Stimulated activated CD4-positive, alpha-beta T cell treated with anti-CD3 and anti-CD28 coated beads, Interleukin-1b, Interleukin-23, amount 100 ng/mL, for 24 hours (primary cell): ENCODE results near the gene SLC6A16.

Experiments used
- DNase-seq, 4 experiments: peaks; one replicate each; pipeline ENCODE4 v3.0.0-alpha.2; 2020; ENCODE audit warnings: low read depth in 4 of 4, low spot score in 1 of 4

The SLC6A16 gene

DNA sequence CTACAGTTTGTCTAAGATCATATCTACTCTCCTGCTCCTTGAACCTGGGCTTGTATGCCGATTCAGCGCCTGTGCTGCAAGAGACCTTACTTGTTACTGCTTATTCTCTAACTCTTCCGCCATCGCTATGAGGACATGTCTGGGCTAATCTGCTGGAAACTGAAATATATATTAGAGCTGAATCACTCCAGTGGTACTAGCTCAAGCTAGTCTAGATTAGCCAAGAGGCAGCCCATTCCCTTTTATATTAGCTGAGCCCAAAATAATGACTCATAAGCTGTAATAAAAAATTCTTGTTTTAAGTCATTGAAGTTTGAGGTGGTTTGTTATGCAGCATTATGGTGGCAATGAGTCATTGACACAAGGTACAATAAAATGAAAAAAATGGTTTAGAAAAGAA, 52.8 kb downstream of the SLC6A16 start:
- DNase-seq, result no peak

DNA sequence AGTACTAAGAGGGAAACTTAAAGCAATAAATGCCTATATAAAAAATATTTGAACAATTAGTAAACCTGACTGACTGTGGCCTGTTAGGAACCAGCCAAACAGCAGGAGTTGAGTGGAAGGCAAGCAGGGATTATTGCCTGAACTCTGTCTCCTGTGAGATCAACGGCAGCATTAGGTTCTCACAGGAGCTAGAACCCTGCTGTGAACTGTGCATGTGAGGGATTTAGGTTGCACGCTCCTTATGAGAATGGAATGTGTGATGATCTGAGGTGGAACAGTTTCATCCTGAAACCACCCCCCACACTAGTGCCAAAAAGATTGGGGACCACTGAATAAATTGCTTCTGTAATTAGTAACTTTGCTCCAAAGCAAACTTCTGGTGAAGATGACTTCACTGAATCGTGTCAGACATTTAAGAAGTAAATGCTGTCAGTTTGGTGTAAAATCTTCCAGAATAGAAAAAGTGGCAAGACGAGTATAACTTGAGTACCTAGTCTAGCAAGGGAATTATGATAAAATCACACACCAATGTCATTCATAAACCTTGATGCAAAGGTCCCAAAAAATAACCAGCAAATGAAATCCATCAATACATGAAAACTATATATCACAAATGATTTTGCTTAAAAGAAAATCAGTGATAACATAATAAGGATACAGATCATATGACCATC, 53.8 kb downstream of the SLC6A16 start:
- DNase-seq, result no peak

DNA sequence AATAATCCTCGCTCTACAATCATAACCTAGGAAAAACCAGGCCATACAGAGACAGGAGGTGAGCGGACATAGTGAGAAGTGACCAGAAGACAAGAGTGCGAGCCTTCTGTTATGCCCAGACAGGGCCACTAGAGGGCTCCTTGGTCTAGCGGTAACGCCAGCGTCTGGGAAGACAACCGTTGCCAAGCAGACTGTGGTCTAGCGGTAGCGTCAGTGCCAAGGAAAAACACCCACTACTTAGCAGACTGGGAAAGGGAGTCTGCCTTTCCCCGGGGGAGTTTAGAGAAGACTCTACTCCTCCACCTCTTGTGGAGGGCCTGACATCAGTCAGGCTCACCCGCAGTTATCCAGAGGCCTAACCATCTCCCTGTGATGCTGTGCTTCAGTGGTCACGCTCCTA, 58.6 kb downstream of the SLC6A16 start:
- DNase-seq, result peak in 3 of 4 experiments; percentile 1 to 42 (median 25)

DNA sequence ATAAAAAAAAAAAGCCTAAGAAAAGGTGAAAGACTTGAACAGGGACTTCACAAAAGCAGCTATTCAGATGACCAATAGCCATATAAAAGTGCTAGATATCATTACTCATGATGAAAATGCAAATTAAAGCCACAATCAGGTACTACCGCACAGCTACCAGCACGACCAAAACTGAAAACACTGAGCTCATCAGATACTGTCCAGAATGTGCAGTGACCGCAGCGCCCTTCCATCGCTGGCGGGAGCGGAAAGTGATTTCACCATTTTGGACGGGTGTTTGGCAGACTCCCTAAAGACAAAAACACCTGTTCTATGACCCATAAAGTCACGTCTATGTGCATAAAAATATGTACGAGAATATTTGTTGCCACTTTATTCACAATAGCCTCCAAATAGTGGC, 60.7 kb downstream of the SLC6A16 start:
- no peak for DNase-seq

DNA sequence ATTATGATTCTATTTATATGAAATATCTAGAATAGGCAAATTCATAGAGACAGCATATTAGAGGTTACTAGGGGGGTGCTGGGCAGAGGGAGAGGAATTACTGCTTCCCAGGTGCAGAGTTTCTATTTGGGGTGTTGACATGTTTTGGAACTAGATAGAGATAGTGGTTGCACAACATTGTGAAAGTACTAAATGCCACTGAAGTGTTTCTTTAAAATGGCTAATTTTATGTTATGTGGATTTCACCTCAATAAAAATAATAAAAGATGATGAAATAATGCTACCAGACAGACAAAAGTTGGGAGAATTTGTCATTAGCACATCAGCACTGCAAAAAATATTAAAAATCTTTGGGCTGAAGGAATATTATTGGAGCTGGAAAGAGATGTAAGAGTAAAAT, 63.4 kb downstream of the SLC6A16 start:
- DNase-seq, result no peak

DNA sequence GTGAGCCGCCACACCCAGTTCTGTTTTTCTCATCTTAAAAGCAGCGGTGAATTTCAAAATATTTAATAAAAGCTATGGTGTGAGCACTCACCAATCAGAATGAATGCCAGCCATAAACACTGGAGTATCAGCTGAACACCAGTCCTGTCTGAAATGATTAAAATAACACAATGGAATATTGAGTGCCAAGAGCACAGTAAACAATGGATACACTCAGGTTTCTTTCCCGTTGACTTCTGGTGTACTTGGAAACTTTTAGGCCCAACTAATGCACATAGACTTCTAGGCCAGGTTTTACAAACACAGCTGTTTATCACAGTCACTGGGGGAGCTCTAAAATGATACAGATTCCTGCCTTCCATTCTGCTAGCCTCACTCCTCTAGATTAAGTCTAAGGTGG, 68.3 kb downstream of the SLC6A16 start:
- no peak for DNase-seq

DNA sequence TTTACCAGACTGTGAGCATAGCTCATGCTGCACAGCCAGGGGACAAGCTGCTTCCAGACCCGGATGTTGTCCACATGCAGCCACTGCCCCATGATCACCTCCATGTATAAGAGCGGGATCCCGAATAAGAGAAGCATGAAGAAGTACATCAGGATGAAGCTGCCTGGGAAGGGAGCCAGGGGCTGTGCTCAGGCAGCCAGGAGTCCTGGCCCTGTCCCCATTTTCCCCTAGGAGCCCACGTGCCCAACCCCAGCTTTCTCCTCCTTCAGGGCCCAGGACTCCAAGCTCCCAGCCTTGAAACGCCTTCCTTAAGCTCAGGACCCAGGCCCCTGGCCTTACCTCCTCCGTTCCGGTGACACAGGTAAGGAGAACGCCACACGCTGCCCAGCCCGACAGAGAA, 69.3 kb downstream of the SLC6A16 start:
- no peak for DNase-seq

DNA sequence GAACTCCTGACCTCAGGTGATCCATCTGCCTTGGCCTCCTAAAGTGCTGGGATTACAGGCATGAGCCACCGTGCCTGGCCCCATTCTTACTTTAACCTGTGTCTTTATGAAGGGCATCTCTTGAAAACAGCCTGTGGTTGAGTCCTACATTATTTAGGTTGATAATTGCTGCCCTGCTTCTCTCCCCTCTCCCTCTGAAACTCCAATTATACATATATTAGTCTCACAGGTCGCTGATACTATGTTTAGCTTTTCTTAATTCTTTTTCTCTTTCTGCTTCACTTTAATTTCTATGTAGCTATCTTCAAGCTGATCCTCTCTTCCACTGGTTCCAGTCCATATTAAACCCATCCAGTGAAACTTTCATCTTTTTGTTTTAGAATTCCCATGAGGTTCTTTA, 75.1 kb downstream of the SLC6A16 start:
- no peak for DNase-seq

DNA sequence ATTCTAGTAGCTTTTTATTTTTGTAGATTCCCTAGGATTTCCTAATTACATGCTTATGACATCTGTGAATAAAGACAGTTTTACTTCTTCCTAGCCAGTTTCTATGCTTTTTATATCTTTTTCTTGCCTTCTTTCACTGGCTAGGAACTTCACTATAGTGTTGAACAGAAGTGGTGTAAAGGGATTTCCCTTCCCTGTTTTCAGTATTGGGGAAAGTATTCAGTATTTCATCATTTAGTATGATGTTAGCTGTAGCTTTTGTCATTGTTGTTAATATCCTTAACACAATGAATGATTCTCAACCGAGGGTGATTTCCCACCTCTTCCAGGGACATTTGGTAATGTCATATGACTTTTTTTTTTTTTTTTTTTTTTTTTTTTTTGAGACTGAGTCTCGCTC, 77.3 kb downstream of the SLC6A16 start:
- no peak for DNase-seq

DNA sequence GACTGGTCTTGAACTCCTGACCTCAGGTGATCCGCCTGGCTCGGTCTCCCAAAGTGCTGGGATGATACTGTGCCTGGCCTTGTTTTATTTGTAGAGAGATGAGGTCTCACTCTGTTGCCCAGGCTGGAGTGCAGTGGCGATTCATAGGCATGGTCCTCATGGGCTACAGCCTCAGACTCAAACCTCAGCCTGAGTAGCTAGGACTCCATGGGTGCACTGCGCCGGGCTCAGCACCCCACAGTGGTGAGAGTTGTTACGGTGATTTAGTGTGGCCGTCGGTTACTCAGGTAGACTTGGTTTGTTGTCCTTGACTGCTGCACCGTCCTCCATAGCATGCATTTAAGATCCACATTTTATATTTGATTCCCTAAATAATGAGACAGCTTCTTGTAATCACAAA, 80.7 kb downstream of the SLC6A16 start:
- DNase-seq, result no peak

DNA sequence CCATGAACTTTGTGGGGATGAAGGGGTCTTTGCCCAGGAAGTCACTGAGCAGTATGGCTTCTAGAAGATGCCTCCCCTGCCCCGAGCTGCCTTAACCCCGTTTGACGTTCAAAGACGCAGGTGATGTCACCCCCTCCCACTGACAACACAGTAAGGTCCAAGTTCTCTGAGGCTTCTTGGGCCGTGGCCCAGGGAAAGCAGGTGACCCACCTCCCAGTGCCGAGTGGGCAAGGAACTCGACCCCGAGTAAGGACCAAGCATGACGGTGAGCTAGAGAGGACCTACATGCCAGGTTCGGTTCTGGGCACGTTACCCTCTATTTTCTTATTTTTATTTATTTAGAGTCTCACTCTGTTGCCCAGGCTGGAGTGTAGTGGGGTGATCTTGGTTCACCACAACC, 81.3 kb downstream of the SLC6A16 start:
- DNase-seq, result no peak

DNA sequence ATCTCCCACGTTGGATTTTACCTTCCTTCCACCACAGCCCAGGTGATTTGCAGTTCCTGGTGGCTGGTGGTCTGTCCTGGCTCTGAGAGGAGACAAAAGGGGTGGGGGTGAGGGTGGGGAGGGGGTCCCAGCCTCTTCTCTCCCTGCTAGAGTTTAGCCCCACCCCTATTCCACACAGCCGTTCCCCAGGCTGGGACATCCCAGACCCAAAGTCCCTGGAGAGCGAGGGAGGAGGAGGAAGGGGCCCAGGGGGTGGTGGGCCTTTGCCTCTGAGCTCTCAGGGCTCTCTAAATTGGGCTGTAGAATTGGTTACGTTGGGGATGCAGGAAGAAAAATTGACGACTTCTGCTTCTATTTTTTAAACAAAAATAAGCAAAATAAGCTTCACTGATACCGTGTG, 81.9 kb downstream of the SLC6A16 start:
- no peak for DNase-seq

DNA sequence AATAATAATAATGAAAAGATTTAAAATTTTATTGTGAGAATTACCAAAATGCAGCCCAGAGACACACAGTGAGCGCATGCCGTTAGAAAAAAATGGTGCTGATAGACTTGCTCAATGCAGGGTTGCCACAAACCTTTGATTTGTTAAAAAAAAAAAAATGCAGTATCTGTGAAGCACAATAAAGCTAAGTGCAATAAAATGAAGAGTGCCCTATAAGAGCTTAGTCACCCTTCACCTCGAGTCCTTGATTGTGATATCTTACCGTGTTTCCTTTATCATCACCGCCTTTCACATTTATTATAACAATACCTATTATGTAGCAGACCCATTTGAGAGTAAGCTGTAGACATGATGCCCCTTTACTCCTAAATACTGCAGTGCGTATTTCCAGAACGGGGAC, 83.2 kb downstream of the SLC6A16 start:
- DNase-seq, result no peak
